ENCODE data around the gene RNASE13.
A peak's percentile ranks its signal among the peaks of the same experiment; 100 is the strongest.

The RNASE13 gene

DNA sequence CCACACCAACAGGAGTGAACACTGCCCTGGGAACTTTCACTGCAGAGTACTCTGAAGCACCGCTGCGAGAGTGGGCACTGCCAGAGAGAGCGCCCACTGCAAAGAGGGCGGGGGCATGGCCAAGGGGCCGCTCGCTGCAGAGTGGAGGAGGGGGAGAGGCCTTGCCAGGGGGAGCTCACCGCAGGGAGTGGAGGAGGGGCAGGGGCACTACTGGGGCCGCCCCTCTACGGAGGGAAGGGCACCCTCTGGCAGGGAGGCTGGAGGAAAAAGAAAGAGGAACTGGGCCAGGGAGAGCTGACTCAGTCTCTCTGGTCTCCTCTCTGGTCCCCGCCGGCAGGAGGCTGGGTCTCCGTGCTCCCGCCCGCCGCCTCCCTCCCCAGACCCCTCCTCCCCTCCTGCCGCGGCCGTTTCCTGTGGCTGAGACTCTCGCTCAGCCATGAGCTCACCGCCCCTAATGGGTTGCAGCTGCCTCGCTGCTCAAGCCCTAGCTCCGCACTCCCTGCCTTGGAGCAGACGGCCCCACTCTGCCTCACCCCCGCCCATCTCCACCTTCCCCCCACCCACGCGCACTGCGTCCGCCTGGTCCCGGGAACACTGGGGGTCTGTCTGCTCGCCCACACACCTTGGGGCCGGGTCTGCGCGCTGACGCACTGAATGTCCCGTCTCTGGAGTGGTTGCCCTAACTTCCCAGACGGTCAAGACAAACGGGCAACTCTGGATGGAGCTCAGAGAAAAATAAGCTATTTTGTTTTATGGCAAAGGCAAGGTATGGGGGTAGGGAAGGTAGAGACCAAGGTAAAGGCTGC, 36.8 kb upstream of the RNASE13 start (continued):
- TF ChIP-seq, protein P1, sequence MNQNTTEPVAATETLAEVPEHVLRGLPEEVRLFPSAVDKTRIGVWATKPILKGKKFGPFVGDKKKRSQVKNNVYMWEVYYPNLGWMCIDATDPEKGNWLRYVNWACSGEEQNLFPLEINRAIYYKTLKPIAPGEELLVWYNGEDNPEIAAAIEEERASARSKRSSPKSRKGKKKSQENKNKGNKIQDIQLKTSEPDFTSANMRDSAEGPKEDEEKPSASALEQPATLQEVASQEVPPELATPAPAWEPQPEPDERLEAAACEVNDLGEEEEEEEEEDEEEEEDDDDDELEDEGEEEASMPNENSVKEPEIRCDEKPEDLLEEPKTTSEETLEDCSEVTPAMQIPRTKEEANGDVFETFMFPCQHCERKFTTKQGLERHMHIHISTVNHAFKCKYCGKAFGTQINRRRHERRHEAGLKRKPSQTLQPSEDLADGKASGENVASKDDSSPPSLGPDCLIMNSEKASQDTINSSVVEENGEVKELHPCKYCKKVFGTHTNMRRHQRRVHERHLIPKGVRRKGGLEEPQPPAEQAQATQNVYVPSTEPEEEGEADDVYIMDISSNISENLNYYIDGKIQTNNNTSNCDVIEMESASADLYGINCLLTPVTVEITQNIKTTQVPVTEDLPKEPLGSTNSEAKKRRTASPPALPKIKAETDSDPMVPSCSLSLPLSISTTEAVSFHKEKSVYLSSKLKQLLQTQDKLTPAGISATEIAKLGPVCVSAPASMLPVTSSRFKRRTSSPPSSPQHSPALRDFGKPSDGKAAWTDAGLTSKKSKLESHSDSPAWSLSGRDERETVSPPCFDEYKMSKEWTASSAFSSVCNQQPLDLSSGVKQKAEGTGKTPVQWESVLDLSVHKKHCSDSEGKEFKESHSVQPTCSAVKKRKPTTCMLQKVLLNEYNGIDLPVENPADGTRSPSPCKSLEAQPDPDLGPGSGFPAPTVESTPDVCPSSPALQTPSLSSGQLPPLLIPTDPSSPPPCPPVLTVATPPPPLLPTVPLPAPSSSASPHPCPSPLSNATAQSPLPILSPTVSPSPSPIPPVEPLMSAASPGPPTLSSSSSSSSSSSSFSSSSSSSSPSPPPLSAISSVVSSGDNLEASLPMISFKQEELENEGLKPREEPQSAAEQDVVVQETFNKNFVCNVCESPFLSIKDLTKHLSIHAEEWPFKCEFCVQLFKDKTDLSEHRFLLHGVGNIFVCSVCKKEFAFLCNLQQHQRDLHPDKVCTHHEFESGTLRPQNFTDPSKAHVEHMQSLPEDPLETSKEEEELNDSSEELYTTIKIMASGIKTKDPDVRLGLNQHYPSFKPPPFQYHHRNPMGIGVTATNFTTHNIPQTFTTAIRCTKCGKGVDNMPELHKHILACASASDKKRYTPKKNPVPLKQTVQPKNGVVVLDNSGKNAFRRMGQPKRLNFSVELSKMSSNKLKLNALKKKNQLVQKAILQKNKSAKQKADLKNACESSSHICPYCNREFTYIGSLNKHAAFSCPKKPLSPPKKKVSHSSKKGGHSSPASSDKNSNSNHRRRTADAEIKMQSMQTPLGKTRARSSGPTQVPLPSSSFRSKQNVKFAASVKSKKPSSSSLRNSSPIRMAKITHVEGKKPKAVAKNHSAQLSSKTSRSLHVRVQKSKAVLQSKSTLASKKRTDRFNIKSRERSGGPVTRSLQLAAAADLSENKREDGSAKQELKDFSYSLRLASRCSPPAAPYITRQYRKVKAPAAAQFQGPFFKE (tag by site-specific recombination; IDR thresholded peaks at IDR 0.05; ENCODE audit: borderline replicate concordance) = no peak
- no peak for TF ChIP-seq ZNF785 (tag by site-specific recombination; IDR thresholded peaks at IDR 0.05)
- peak; percentile 79 for TF ChIP-seq ZNF629 (tag by site-specific recombination; IDR thresholded peaks at IDR 0.05)
- peak; percentile 86 for TF ChIP-seq SP3 (tag by site-specific recombination; IDR thresholded peaks at IDR 0.05)
- TF ChIP-seq ZSCAN16 (tag by site-specific recombination; IDR thresholded peaks at IDR 0.05) = no peak
- TF ChIP-seq BCL11B (tag by site-specific recombination; IDR thresholded peaks at IDR 0.05; ENCODE audit: low read depth) = no peak
- TF ChIP-seq, protein P2, sequence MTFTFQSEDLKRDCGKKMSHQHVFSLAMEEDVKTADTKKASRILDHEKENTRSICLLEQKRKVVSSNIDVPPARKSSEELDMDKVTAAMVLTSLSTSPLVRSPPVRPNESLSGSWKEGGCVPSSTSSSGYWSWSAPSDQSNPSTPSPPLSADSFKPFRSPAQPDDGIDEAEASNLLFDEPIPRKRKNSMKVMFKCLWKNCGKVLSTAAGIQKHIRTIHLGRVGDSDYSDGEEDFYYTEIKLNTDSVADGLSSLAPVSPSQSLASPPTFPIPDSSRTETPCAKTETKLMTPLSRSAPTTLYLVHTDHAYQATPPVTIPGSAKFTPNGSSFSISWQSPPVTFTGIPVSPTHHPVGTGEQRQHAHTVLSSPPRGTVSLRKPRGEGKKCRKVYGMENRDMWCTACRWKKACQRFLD (tag by site-specific recombination; IDR thresholded peaks at IDR 0.05) = no peak
- TF ChIP-seq ZSCAN23 (tag by site-specific recombination; IDR thresholded peaks at IDR 0.05) = no peak
- TF ChIP-seq, protein P3, sequence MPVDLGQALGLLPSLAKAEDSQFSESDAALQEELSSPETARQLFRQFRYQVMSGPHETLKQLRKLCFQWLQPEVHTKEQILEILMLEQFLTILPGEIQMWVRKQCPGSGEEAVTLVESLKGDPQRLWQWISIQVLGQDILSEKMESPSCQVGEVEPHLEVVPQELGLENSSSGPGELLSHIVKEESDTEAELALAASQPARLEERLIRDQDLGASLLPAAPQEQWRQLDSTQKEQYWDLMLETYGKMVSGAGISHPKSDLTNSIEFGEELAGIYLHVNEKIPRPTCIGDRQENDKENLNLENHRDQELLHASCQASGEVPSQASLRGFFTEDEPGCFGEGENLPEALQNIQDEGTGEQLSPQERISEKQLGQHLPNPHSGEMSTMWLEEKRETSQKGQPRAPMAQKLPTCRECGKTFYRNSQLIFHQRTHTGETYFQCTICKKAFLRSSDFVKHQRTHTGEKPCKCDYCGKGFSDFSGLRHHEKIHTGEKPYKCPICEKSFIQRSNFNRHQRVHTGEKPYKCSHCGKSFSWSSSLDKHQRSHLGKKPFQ (tag by site-specific recombination; IDR thresholded peaks at IDR 0.05) = 0 out of 2 replicates have a peak, but pooled peaks have one; percentile 32
- TF ChIP-seq, protein P4, sequence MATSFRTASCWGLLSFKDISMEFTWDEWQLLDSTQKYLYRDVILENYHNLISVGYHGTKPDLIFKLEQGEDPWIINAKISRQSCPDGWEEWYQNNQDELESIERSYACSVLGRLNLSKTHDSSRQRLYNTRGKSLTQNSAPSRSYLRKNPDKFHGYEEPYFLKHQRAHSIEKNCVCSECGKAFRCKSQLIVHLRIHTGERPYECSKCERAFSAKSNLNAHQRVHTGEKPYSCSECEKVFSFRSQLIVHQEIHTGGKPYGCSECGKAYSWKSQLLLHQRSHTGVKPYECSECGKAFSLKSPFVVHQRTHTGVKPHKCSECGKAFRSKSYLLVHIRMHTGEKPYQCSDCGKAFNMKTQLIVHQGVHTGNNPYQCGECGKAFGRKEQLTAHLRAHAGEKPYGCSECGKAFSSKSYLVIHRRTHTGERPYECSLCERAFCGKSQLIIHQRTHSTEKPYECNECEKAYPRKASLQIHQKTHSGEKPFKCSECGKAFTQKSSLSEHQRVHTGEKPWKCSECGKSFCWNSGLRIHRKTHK (tag by site-specific recombination; IDR thresholded peaks at IDR 0.05) = no peak
- no peak for TF ChIP-seq ZNF514 (tag by site-specific recombination; IDR thresholded peaks at IDR 0.05)
- TF ChIP-seq, protein P5, sequence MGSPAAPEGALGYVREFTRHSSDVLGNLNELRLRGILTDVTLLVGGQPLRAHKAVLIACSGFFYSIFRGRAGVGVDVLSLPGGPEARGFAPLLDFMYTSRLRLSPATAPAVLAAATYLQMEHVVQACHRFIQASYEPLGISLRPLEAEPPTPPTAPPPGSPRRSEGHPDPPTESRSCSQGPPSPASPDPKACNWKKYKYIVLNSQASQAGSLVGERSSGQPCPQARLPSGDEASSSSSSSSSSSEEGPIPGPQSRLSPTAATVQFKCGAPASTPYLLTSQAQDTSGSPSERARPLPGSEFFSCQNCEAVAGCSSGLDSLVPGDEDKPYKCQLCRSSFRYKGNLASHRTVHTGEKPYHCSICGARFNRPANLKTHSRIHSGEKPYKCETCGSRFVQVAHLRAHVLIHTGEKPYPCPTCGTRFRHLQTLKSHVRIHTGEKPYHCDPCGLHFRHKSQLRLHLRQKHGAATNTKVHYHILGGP (tag by site-specific recombination; IDR thresholded peaks at IDR 0.05) = no peak
- TF ChIP-seq, protein P6, sequence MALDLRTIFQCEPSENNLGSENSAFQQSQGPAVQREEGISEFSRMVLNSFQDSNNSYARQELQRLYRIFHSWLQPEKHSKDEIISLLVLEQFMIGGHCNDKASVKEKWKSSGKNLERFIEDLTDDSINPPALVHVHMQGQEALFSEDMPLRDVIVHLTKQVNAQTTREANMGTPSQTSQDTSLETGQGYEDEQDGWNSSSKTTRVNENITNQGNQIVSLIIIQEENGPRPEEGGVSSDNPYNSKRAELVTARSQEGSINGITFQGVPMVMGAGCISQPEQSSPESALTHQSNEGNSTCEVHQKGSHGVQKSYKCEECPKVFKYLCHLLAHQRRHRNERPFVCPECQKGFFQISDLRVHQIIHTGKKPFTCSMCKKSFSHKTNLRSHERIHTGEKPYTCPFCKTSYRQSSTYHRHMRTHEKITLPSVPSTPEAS (tag by site-specific recombination; IDR thresholded peaks at IDR 0.05) = no peak; the same call in 1 of the 2 replicates
- no peak for TF ChIP-seq ZNF501 (tag by site-specific recombination; IDR thresholded peaks at IDR 0.05)
- no peak for TF ChIP-seq ZNF830 (tag by site-specific recombination; IDR thresholded peaks at IDR 0.05; ENCODE audit: low read depth)
- TF ChIP-seq ZFP3 (tag by site-specific recombination; IDR thresholded peaks at IDR 0.05; ENCODE audit: low read depth) = no peak
- no peak for TF ChIP-seq GLI2 (tag by site-specific recombination; IDR thresholded peaks at IDR 0.05; ENCODE audit: borderline replicate concordance, low read depth)
- TF ChIP-seq ZNF707 (tag by site-specific recombination; IDR thresholded peaks at IDR 0.05) = no peak
- TF ChIP-seq, protein P7, sequence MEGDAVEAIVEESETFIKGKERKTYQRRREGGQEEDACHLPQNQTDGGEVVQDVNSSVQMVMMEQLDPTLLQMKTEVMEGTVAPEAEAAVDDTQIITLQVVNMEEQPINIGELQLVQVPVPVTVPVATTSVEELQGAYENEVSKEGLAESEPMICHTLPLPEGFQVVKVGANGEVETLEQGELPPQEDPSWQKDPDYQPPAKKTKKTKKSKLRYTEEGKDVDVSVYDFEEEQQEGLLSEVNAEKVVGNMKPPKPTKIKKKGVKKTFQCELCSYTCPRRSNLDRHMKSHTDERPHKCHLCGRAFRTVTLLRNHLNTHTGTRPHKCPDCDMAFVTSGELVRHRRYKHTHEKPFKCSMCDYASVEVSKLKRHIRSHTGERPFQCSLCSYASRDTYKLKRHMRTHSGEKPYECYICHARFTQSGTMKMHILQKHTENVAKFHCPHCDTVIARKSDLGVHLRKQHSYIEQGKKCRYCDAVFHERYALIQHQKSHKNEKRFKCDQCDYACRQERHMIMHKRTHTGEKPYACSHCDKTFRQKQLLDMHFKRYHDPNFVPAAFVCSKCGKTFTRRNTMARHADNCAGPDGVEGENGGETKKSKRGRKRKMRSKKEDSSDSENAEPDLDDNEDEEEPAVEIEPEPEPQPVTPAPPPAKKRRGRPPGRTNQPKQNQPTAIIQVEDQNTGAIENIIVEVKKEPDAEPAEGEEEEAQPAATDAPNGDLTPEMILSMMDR (tag by site-specific recombination; IDR thresholded peaks at IDR 0.05) = no peak
- no peak for TF ChIP-seq ZNF544 (tag by site-specific recombination; IDR thresholded peaks at IDR 0.05)
- no peak for TF ChIP-seq ZNF510 (tag by site-specific recombination; IDR thresholded peaks at IDR 0.05; ENCODE audit: insufficient replicate concordance)
- TF ChIP-seq, protein P8, sequence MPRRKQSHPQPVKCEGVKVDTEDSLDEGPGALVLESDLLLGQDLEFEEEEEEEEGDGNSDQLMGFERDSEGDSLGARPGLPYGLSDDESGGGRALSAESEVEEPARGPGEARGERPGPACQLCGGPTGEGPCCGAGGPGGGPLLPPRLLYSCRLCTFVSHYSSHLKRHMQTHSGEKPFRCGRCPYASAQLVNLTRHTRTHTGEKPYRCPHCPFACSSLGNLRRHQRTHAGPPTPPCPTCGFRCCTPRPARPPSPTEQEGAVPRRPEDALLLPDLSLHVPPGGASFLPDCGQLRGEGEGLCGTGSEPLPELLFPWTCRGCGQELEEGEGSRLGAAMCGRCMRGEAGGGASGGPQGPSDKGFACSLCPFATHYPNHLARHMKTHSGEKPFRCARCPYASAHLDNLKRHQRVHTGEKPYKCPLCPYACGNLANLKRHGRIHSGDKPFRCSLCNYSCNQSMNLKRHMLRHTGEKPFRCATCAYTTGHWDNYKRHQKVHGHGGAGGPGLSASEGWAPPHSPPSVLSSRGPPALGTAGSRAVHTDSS (tag by site-specific recombination; IDR thresholded peaks at IDR 0.05) = no peak

All from HEK293 (cell line).